NK-92 treated with Interleukin-12 subunit alpha and Interleukin-12 subunit beta, amount 100 ng/mL, for 24 hours (cell line): ENCODE measurements around the gene GPC3.

Experiments
- DNase-seq: peaks from one replicate; lab custom pipeline; 2025; lab: John Stamatoyannopoulos, UW

GPC3 gene

DNA sequence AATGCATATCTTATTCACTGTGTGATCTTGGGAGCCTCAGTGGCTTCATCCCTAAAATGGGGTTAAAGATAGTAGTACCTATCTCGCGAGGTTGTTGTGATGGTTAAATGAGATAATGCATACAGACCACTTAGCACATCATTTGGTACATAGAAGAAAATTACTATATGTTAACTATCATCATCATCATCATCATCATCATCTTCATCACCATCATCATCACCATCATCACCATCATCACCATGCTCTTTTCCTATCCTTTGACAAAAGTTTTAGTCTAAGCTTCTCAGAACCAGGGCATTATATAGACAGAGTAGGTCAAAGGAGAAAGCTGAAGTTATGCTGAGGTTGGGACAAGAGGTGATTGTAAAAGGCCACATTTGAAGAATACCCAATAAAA, 145.0 kb downstream of the GPC3 start:
- DNase-seq: no peak

DNA sequence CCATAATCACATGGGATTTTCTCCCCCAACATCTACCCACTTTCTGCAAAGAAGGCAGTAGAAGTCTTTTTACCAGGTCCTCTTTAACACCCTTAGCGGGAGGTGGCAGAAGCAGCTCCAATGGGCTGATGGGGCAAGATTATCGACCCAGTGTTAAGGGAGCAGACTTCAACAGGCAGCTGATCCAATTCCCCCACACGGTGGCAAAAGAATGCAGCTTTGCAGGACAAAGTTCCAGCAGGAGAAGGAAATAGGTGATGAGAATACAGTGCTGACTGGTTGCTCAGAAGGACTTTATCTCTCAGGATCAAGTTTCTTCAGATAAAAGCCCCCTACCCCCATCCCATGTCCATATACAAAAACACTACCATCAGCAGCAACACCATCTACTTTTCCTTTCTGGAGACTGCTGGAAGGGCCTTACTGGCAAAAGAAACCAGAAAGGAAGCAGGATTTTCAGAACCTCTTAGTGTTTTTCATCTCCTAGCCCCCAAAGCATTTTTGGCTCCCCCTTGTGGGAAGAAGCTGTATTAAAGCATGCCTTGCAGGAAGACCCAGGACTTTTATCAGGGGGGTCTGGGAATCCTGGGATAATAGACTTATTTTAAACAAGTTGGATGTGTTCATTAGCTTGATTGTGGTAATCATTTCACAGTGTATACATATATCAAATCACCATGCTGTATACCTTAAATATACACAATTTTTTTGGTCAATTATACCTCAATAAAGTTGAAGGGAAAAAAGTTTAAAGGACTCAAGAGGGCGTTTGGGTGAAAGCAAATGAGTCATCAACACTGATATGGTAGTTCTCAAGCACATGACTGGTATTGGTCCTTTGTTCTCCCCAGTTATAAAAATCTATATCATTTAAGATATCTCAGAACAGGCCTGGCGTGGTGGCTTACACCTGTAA, 146.4 kb downstream of the GPC3 start:
- peak; percentile 0 for DNase-seq

DNA sequence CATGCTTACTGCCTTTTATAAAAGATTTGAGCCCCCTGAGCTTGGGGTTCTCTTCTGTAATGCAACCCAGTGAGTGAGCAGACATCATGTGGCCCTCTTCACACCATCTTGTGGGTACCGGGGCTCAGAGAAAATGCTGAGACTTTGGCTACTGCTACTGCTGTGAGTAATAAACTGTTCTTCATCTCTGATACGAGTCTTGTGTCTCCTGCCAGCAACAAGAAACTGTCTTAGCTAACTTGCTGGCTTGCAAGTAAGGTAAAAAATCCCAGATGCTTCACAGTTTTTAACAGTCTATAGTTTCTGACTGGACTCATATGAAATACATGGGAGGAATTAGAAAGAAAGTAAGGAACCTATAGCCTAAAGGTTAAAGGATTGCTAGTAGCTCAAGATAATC, 148.3 kb downstream of the GPC3 start:
- DNase-seq: no peak

DNA sequence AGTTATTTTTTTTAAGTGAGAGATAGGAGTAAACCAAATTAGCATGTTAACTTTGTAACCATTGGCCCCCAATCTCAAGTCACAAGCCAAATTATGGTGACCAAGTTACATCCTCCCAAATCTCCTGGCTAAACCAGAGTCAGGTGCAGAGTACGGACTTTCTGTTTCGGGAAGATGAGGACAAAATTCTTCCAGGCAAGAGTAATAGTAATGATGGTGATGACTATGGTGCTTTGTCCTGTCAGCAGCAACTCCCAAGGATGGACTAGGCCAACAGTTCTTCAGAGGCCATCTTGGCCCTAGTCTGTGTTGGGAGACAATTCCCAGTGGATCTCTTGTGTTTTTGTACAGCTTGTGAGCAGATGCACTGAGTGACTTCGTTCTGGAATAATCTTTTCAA, 148.8 kb downstream of the GPC3 start:
- DNase-seq: no peak

DNA sequence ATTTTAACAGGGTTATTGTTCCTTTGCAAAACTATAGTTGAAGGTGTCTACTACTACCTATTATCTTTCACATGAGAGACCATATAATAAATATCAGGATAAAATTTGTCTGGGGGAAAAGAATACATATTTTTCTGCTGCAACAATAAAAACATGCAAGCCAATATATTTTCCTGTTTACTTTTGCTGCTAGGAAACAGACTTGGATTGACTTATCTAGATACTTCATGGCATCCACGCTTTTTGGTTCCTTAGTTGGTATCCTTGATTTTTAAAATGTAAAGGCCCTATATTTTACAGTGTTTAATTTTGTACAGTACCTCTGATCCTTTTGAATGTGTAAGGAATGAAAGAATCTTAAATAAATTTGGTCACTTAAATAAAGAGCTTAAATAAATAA, 150.6 kb downstream of the GPC3 start:
- DNase-seq: no peak

DNA sequence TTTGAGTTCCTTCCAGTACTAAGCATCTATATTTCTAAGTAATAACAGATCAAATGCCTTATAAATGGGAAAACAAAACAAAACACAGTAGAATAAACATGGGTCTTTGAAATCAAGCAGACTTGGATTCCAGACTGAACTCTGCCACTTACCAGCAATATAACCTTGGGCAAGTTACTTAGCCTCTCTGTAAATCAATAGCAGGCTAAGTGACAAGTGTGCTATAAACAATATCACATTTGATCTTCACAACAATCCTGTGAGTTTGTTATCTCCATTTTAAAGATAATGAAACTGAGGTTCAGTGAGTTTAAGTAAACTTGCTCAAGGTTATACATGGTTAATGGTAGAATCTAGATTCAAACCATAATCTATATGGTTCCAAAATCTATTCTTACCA, 165.8 kb downstream of the GPC3 start:
- DNase-seq: no peak

DNA sequence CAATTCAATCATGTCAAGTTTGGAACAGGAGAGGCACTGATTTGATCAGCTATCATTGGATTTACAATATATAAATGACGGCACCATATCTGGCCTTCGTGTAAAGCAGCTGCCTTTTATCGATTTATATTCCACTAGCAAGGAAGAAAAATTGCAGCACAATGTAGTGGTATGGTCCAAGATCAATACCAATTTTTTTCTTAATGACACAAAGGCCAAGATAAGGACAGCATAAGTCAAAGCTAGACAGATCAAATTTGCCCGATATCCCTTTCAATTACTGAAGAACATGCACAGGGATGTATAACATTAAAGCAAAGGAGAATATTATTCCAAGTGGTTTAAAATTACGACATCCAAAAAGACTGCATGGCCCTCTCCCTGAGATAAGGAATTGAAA, 167.4 kb downstream of the GPC3 start:
- no peak for DNase-seq

DNA sequence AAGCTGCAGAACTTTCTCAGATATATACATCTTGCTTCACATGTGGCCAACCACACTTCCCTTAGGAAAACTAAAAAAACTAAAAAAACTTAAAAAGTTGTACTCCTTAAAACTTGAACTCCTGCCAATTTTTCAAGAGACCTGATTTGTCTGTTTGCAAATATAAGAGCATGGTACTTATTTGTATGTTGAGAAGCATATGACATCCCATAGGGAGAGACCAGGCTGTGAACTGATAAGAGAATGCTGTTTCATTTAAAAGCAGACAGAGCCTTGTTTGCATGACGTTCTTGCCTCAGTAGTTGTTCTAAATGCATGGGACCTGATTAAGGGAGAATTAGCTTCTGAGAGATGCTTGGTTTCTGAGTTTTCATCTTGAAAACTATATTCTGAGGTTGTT, 169.9 kb downstream of the GPC3 start:
- DNase-seq: no peak

DNA sequence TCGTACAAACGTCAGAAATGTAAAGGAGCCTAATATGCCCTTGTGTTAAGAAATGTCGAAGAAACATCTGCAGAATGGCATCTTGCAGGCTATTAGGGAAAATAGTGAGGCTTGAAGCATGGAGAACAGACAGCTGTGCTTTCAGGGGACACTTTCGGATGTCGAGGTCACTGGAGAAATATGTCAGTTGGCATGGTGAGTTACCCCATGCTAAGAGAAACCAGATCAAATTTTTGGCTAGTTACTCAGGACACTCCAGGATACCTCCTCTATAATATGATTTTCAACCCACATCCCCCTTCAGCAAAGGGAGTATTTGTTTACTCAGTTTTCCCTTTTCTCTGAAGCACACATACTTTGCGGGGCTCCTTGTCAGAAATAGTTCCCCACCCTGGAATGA, 171.4 kb downstream of the GPC3 start:
- no peak for DNase-seq

DNA sequence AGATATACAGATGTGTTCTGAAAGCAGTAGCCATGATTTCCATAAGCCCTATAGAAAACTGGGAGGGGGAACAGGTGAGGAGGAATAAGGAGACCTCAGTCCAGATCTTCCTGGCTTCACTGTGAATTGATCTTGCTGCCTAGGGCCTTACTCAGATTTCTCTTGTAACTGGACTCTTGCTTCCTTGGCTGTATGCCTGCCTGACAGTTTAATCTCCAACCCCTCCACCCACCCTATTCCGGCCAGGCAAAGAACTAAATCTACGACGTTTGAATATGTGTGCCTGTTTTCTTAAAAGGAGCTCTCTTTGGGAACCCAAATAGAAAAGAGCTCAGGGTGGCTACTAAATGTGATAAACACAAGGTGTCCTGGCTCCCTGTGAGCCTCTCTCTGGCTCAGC, 173.0 kb downstream of the GPC3 start:
- DNase-seq: no peak

DNA sequence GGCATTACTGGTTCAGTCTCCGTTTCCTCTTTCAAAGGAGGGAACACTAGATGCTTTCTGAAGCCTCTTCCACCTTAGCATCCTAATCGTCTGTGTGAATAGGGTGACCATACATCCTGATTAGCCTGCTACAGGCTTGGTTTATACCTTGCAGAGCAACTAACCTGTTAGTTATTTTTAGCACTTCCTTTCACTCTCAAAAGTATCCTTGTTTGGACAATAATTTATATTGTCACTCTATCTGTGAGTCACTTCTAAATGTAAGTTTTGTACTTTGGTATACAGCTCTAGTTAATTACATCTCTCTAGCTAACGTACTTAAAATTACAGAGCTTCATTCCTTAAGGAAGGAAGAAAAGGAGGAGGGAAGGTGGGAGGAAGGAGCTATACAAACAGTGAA, 174.5 kb downstream of the GPC3 start:
- no peak for DNase-seq

DNA sequence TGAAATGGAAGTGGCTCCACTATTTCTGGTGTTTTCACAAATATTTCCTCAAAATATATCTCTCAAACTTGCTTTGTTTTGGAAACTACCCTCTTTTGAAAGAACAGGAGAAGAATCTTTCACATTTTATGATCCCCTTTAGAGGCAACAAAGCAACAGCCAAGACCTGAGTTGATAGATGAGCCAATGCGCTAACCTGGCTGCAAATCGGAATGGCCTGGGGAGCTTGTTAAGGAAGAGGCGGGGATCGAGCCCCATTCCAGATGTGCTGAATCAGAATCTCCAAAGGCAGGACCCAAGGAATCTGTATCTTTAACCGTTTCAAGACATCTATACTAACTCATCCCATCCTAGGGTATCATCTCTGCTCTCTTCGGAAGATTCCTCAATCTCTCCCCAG, 181.3 kb downstream of the GPC3 start:
- DNase-seq: no peak

DNA sequence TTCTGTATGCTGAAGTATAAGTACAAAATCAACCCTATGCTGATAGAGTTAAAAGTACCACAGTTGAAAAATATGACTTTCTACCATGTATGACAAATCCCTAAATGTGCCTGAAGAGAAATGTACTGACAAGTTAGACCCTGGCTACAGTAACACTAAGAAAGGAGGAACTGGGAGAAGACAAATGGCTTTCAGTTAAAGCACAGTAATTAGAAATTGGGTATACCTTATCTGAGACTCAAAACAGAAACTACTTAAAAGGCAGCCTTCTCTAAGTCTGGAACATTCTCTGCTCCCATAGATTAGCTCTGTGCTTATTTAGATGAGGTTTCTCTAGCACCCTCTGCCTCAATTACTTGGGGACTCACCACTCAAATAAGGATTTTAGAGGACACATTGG, 189.1 kb downstream of the GPC3 start:
- DNase-seq: no peak

DNA sequence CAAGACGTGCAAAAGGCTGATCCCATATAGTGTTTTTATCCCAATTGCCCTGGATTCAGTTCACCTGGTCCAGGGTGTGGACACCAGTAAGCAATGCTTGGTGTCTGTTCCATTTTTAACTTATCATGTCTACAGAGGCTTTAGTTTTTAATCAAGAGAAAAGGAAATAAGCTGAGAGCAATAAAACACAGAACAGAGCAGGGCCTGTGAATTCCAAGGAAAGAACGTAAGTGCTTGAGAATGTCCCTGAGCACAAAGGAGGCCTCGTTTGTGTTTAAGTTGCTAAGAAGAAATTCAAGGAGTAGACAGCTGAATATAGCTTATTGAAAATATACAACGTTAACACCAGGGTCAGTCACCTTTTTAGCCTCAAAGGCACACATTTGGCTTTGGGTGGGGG, 191.3 kb downstream of the GPC3 start:
- no peak for DNase-seq

DNA sequence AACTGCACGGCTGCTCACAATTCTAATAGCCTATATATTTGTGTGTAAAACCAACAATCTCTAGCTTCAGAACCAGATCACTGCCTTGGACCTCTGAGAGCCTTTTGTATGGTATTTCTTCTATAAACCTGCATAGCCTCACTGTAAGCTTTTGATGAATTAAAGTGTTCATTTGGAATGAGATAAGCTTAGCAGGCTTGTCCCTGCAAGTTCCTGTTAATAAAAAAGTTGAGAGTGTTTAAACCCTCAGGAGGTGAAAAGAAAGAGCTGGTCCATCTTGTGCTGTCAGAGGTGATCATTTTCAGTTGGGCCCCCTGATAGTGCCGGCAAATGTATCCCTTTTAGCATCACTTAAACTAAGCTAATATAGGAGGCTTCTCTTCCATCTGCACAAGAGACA, 191.8 kb downstream of the GPC3 start:
- DNase-seq: no peak

DNA sequence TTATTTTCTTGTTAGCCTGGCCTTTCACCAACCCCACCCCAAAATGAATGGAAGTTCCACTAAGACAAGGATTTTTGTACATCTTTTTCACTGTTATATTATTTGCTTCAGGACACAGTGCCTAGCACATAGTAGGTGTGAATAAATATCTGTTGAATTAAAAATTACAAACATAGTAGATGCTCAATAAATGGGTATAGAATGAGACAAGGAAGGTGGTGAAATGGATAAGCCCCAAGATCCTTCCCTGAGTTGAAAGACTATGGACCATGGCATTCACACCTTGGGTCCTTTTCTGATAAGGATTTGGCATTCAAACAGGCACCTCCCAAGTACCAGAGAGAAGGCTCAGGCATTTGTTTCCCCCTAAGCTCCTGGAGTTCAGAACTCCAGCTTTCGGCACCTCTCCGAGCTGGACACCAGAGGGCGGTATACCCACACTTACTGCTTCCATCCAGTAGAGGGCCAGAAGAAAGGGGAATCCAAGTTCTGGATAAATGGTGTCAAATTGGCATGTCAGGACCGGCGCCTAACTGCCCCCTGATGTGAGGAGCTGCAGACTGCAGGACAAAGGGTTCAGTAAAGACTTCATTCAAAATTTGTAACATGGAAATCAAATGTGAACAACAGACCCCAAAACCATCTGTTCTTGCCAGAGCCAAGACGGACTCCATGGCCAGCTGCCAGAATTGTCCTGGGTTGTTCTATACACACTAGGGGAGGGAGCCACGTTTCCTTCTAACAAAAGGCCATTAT, 193.0 kb downstream of the GPC3 start:
- DNase-seq: no peak

DNA sequence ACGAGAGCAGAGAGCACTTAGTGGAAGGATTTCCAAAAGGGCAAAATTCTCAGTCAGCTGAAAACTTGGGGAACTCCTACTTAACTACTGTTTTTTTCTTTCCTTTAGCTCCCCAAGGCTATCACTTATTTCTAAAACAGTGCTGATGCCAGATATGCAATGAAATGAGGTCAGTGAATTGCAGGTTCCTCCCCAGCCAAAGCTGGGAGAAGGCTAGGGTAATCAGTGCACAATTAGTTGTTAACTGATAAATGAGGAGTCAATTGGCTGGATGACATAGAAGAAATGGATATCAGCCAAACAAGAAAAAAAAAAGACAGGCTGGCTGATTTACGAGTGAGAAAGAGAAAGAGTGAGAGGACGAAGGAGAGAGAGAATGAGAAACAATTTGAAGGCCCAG, 195.6 kb downstream of the GPC3 start:
- DNase-seq: no peak

DNA sequence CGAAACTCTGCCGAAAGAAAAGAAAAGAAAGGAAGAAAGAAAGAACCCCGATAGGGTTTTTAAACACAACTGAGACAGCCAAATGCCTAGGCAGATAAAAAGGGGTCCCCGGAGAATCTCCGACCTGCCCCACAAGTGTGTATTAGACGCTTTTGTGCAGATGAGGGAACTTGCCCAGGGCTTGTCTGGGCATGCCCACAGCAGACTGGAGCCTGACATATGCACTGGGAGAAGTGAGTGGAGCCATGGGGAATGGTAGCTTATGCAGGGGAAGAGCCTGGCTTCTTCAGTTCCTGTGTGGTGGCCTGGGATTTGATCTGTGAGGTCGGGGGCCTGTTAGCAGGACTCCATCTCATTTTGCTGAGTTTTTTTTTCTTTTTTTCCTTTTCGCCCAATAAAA, 199.0 kb downstream of the GPC3 start:
- DNase-seq: no peak

DNA sequence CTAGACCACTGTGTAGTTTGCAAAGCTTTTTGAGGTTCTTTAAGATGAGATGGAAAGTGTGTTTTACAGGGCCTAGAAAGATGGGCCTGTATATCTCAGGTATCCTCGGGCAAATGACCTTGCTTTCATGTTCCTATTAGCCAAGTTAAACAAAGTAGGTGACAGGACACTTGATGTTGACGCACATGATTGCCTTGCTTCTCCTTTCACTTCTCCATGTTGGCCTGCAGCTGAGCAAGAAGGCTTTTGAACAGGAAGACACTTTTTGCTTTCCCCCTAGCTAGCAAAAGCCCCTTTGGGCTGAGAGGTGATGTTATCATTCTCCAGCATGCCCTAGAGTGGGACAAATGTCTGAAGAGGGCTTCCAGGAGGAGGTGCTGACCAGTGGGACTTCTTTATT, 202.1 kb downstream of the GPC3 start:
- DNase-seq: no peak

DNA sequence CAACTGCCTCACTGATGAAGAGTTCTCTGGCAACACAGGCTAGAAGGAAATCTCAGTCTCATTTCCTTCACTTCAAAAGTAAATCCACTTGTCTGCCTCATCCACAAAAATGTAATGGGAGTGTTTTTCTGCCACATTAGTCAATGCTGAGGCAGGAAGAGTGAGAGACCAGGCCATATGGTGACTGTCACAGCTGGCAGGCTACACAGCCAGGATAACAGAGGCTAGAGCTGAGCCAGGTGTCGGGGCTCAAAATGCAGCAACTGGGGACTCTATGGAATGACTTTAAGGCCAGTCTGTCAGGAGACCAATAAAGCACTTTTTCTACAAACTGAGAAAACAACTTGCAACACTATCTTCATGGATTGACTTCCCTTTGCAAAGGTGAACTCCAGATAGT, 204.2 kb downstream of the GPC3 start:
- no peak for DNase-seq

DNA sequence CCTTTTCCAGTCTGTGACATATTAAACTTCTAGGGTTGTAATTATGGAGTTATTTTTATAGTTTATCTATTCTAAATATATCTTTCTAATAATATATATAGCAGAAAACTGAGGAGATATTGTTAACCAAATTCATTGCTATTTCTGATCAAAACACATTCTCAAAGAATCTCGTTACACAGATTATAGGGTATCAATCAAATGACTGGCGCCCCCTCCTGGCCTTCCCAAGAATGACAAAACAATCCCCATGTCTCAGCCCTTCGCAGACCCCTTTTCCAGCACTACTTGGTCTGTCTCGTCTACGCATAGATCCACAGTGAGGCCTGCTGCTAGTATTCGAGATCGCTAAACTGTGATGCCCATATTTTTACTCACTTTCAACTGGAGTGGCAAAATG, 209.3 kb downstream of the GPC3 start:
- DNase-seq: no peak

DNA sequence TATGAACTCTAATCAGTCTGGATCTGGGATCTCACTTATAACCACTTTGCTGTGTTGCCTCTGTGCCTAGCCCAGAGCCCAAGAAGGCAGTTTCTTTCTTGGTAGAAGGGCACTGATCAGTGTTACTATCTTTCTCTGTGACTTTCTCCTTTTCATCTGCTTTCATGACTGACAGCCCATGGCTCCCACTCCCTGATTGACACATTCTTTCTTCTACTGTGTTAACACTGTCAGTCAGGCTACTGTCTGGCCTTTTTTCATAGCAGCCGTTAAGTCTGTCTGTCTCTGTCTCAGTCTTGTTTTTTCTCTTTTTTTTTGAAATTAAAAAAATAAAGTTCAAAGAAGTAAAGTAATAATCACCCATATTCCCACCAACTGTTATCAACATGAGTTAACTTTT, 210.6 kb downstream of the GPC3 start:
- DNase-seq: no peak

DNA sequence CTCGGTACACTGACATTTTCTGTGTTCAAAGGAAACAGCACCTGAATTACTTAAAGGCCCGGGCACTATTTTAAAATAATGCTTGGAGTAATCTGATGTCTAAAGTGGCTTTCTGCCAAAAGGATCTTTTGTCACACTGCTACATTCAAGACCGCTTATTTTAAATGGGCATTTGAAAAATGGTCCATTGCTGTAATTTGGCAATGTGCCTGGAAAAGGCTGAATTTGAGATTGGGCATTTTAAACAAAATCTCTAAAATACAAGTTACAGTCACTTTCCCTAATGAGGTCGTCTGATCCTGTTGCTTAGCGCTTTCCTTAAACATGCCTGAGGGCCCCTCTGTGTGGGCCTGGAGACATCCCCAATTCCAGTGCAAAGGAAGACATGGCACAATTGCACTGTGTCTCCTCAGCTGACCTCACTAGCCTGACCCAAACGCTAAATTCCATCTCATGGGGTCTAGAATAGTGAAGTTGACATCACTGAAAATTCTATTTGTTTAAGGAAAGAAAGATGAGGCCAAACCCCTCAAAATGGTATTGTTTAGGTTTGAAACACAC, 214.2 kb downstream of the GPC3 start:
- DNase-seq: no peak
